HL-60 (cell line): ENCODE data around the gene SLC13A1.

Experiments used
- DNase-seq, 2 experiments: peaks; one replicate each; pipeline ENCODE4 v3.0.0-alpha.2; 2010 to 2020; ENCODE audit warnings: low read depth in 1 of 2, low spot score in 1 of 2
- H3K27ac ChIP-seq: fragments of 250-450 bp; sonication (Bioruptor Pico); replicated peaks from 2 replicates; pipeline ENCODE4 v1.5.1; 2020; ENCODE audit warnings: mild to moderate bottlenecking, moderate library complexity
- H3K27me3 ChIP-seq: fragments of 250-450 bp; sonication (Bioruptor Pico); 2 replicates; pipeline ENCODE4 v1.5.1; 2021; ENCODE audit warnings: mild to moderate bottlenecking, moderate library complexity; ENCODE audit not compliant: insufficient read depth, poor library complexity, severe bottlenecking
- H3K4me3 ChIP-seq: replicated peaks from 2 replicates; pipeline ENCODE4 v1.5.1; 2011; ENCODE audit warnings: mild to moderate bottlenecking, control low read depth, low read length; ENCODE audit not compliant: insufficient read depth
- CTCF ChIP-seq: IDR thresholded peaks from one replicate; pipeline ENCODE4 v1.5.1; 2011; ENCODE audit warnings: low read length, control low read depth, inconsistent platforms; ENCODE audit not compliant: insufficient read depth
- GABPA ChIP-seq: IDR thresholded peaks from 2 replicates; pipeline ENCODE4 v1.6.1; 2012; ENCODE audit warnings: low read depth
- POLR2AphosphoS5 ChIP-seq: IDR thresholded peaks from 2 replicates; pipeline ENCODE4 v1.6.1; 2012; ENCODE audit warnings: low read depth
- REST ChIP-seq: IDR thresholded peaks from 2 replicates; pipeline ENCODE4 v1.6.1; 2012; ENCODE audit warnings: low read depth; ENCODE audit not compliant: insufficient replicate concordance
- SPI1 ChIP-seq: IDR thresholded peaks from 2 replicates; pipeline ENCODE4 v1.6.1; 2012; ENCODE audit warnings: low read depth, mild to moderate bottlenecking, borderline replicate concordance

The SLC13A1 gene

GRCh38 chr7:123070702-123071286, 129.0 kb downstream of the SLC13A1 start:
- H3K4me3 ChIP-seq = no peak overlapping the region
- H3K27ac ChIP-seq = no peak overlapping the region
- no peak for DNase-seq
- H3K27me3 ChIP-seq = no peaks in the 10 kb centered on the region
- TF ChIP-seq POLR2AphosphoS5 = no peak
- no peak for TF ChIP-seq SPI1
- TF ChIP-seq CTCF = no peak
- TF ChIP-seq REST = no peak
- no peak for TF ChIP-seq GABPA

- Histone ChIP-seq H3K4me3 (no peak overlapping the region), H3K27me3 (no peaks in the 10 kb centered on the region), H3K27ac (no peak overlapping the region)
- TF ChIP-seq CTCF (no peak), POLR2AphosphoS5 (no peak), REST (no peak), SPI1 (no peak), GABPA (no peak)
- DNase-seq = no peak
Observed at GRCh38 chr7:123067814-123068213, 132.0 kb downstream of the SLC13A1 start.
